CD14-positive monocyte (primary cell): ENCODE results near the gene SESN3. TPM values are rescaled to one million over a fixed set of nuclear protein-coding genes. Genes with fewer than 3 reads are reported as not detected.
A peak's percentile ranks its signal among the peaks of the same experiment; 100 is the strongest.

ENCODE experiments used
- DNase-seq, 3 donors: peaks; one replicate each; pipeline ENCODE4 v3.0.0-alpha.2; 2011 to 2022
- H2AFZ ChIP-seq: 2 replicates; pipeline ENCODE4 v1.6.0; 2012; ENCODE audit warnings: mild to moderate bottlenecking, low read depth, low read length, inconsistent platforms; ENCODE audit not compliant: insufficient read depth, poor library complexity, severe bottlenecking
- H3K27ac ChIP-seq, 2 donors: 1 replicate in 1 of 2; 2 replicates in 1 of 2; pipeline ENCODE4 v1.5.1; 2012 to 2013; ENCODE audit warnings: low read length in 2 of 2, control low read depth in 1 of 2, inconsistent platforms in 1 of 2, low read depth in 1 of 2, mild to moderate bottlenecking in 1 of 2
- H3K27me3 ChIP-seq, 2 donors: one replicate each; pipeline versions ENCODE4 v1.6.0 to v1.6.1; 2011 to 2013; ENCODE audit warnings: low read length in 2 of 2; ENCODE audit not compliant: control insufficient read depth in 2 of 2, insufficient read depth in 2 of 2
- H3K36me3 ChIP-seq, 2 donors: replicated peaks in 1 of 2; 1 replicate in 1 of 2; 2 replicates in 1 of 2; pipeline versions ENCODE4 v1.5.1 to v1.6.1; 2012 to 2013; ENCODE audit warnings: low read length in 2 of 2, control low read depth in 1 of 2, inconsistent platforms in 1 of 2, mild to moderate bottlenecking in 1 of 2; ENCODE audit not compliant: insufficient read depth in 2 of 2, control insufficient read depth in 1 of 2
- H3K4me1 ChIP-seq, 2 donors: 1 replicate in 1 of 2; 2 replicates in 1 of 2; pipeline versions ENCODE4 v1.5.1 to v1.6.1; 2012 to 2013; ENCODE audit warnings: low read length in 2 of 2, control low read depth in 1 of 2, inconsistent platforms in 1 of 2, mild to moderate bottlenecking in 1 of 2, moderate library complexity in 1 of 2; ENCODE audit not compliant: insufficient read depth in 2 of 2, control insufficient read depth in 1 of 2
- H3K4me2 ChIP-seq: replicated peaks from 2 replicates; pipeline ENCODE3; 2012; ENCODE audit warnings: low read length, moderate library complexity, mild to moderate bottlenecking; ENCODE audit not compliant: poor library complexity, severe bottlenecking; ENCODE audit errors: extremely low read depth
- H3K4me3 ChIP-seq, 3 experiments: fragments of 200-600 bp in 1 of 3; sonication (generic) in 1 of 3; replicated peaks in 1 of 3; 1 replicate in 2 of 3; 2 replicates in 1 of 3; pipeline ENCODE4 v1.5.1; 2011 to 2013; ENCODE audit warnings: low read length in 3 of 3, mild to moderate bottlenecking in 3 of 3, control low read depth in 2 of 3, low read depth in 2 of 3, inconsistent platforms in 1 of 3, moderate library complexity in 1 of 3
- H3K79me2 ChIP-seq: 2 replicates; pipeline ENCODE4 v1.6.0; 2012; ENCODE audit warnings: mild to moderate bottlenecking, control low read depth, inconsistent platforms, low read length, moderate library complexity; ENCODE audit not compliant: insufficient read depth
- H3K9ac ChIP-seq: 2 replicates; pipeline ENCODE4 v1.6.0; 2017; ENCODE audit warnings: low read length, mild to moderate bottlenecking; ENCODE audit not compliant: insufficient read depth, poor library complexity, severe bottlenecking
- H3K9me3 ChIP-seq, 2 donors: replicated peaks in 1 of 2; 1 replicate in 1 of 2; 2 replicates in 1 of 2; pipeline versions ENCODE4 v1.5.1 to v1.6.1; 2012 to 2013; ENCODE audit warnings: low read length in 2 of 2, control low read depth in 1 of 2; ENCODE audit not compliant: control insufficient read depth in 1 of 2, insufficient read depth in 1 of 2
- H4K20me1 ChIP-seq: 2 replicates; pipeline ENCODE4 v1.6.0; 2012; ENCODE audit warnings: mild to moderate bottlenecking, low read length, control low read depth, moderate library complexity; ENCODE audit not compliant: insufficient read depth
- H3K27ac Mint-ChIP-seq, 7 donors: one replicate each; pipeline ENCODE4 v1.8.0; 2020; ENCODE audit warnings: mild to moderate bottlenecking in 7 of 7, mixed read lengths in 7 of 7, moderate library complexity in 6 of 7, inconsistent platforms in 2 of 7
- H3K27me3 Mint-ChIP-seq, 3 donors: one replicate each; pipeline ENCODE4 v1.8.0; 2021 to 2022; ENCODE audit warnings: low read depth in 3 of 3, mild to moderate bottlenecking in 3 of 3, mixed read lengths in 3 of 3, moderate library complexity in 3 of 3, inconsistent platforms in 1 of 3
- H3K36me3 Mint-ChIP-seq, 2 donors: one replicate each; pipeline ENCODE4 v1.8.0; 2020; ENCODE audit warnings: mixed read lengths in 2 of 2, inconsistent platforms in 1 of 2, mild to moderate bottlenecking in 1 of 2
- H3K4me1 Mint-ChIP-seq: one replicate; pipeline ENCODE4 v1.8.0; 2020; ENCODE audit warnings: mild to moderate bottlenecking, mixed read lengths
- H3K4me3 Mint-ChIP-seq, 2 donors: one replicate each; pipeline ENCODE4 v1.8.0; 2020; ENCODE audit warnings: mild to moderate bottlenecking in 2 of 2, mixed read lengths in 2 of 2, moderate library complexity in 1 of 2
- H3K9me3 Mint-ChIP-seq, 7 donors: one replicate each; pipeline ENCODE4 v1.8.0; 2020 to 2022; ENCODE audit warnings: mixed read lengths in 7 of 7, mild to moderate bottlenecking in 6 of 7, moderate library complexity in 6 of 7, inconsistent platforms in 2 of 7
- WGBS: methylation state at CpG from one replicate; pipeline ENCODE4 v1.1.5; 2013; ENCODE audit warnings: missing lambda C conversion rate; ENCODE audit not compliant: insufficient coverage; 5-methylcytosine and 5-hydroxymethylcytosine counted together
- intact Hi-C, 2 donors: fragments of 100-400 bp; cut with micrococcal nuclease; formaldehyde crosslinking; loops; one replicate each; pipeline versions ENCODE4 v1.15.0 to v1.15.1; 2023
- polyA plus RNA-seq, 3 donors: library from polyadenylated mRNA; depleted of rRNA in 1 of 3; unstranded in 2 of 3; stranded (reverse) in 1 of 3; fragments of 300-500 nt in 2 of 3; fragments of >200 nt in 1 of 3; fragmentation: Illumina TruSeq in 2 of 3; gene quantifications; 1 replicate in 2 of 3; 2 replicates in 1 of 3; pipeline ENCODE4 v1.2.3, GENCODE V29; 2012 to 2021
- TF ChIP-seq, protein P1 (sequence below): fragments of 200-600 bp; IDR thresholded peaks from one replicate; pipeline ENCODE4 v1.8.0; 2022; ENCODE audit warnings: antibody characterized with exemption, mild to moderate bottlenecking

Gene SESN3
- polyA plus RNA-seq, 3 donors: 1.1 to 7.4 (median 1.4) TPM

DNA sequence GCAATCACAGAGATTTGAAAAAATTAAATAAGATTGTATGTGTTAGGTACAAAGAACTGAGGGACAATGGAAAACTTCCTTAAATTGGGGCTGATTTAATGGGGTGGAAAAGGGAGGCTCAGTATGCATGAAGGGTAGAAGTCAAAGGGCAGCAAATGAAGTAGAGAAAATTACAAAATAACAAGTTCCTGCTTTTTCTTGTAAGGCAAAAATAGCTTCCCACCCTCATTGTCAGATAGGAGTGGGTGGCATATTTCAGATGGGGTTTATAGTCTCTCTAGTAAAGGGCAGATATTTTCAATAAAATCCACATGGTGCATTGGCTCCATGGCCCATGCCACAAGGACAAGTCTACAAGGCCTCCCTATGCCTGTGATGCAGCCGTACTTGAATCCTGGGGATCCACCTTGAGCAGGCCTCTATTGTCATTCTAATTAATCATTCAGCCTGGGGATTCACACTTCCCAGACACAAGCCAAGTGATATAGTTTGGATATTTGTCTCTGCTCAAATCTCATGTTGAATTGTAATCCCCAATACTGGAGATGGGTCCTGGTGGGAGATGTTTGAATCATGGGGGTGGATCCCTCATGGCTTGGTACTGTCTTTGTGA lies 36.7 kb upstream of the SESN3 start:
- peaks cover 37 to 43% of the 10 kb centered on the region in 2 donors for H3K4me1 ChIP-seq
- H3K4me1 Mint-ChIP-seq: peaks cover 34% of the 10 kb centered on the region
- peak overlapping the region; percentile 18 for H3K4me2 ChIP-seq
- peaks cover 0 to 3% (median 0%) of the 10 kb centered on the region in 7 donors for H3K9me3 Mint-ChIP-seq
- H3K36me3 ChIP-seq: no peaks in the 10 kb centered on the region
- intact Hi-C loops: no loop called here
- TF ChIP-seq, protein P1, sequence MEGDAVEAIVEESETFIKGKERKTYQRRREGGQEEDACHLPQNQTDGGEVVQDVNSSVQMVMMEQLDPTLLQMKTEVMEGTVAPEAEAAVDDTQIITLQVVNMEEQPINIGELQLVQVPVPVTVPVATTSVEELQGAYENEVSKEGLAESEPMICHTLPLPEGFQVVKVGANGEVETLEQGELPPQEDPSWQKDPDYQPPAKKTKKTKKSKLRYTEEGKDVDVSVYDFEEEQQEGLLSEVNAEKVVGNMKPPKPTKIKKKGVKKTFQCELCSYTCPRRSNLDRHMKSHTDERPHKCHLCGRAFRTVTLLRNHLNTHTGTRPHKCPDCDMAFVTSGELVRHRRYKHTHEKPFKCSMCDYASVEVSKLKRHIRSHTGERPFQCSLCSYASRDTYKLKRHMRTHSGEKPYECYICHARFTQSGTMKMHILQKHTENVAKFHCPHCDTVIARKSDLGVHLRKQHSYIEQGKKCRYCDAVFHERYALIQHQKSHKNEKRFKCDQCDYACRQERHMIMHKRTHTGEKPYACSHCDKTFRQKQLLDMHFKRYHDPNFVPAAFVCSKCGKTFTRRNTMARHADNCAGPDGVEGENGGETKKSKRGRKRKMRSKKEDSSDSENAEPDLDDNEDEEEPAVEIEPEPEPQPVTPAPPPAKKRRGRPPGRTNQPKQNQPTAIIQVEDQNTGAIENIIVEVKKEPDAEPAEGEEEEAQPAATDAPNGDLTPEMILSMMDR: no peak
- H3K9ac ChIP-seq: no peak overlapping the region
- no peaks in the 10 kb centered on the region for H3K79me2 ChIP-seq
- H3K27me3 Mint-ChIP-seq: peaks cover 0 to 2% (median 0%) of the 10 kb centered on the region in 3 donors
- H3K27ac ChIP-seq: peak overlapping the region in 1 of 2 donors; percentile 55
- no peak overlapping the region for H3K4me3 Mint-ChIP-seq
- H4K20me1 ChIP-seq: no peaks in the 10 kb centered on the region
- peak overlapping the region in 6 of 7 donors; percentile 11 to 89 (median 66) for H3K27ac Mint-ChIP-seq
- WGBS: no CpG with 5 or more reads among the region's 1 CpG
- no peaks in the 10 kb centered on the region for H3K27me3 ChIP-seq
- no peak for DNase-seq
- H2AFZ ChIP-seq: no peak overlapping the region
- no peaks in the 10 kb centered on the region for H3K36me3 Mint-ChIP-seq
- no peak overlapping the region for H3K4me3 ChIP-seq
- H3K9me3 ChIP-seq: no peaks in the 10 kb centered on the region

DNA sequence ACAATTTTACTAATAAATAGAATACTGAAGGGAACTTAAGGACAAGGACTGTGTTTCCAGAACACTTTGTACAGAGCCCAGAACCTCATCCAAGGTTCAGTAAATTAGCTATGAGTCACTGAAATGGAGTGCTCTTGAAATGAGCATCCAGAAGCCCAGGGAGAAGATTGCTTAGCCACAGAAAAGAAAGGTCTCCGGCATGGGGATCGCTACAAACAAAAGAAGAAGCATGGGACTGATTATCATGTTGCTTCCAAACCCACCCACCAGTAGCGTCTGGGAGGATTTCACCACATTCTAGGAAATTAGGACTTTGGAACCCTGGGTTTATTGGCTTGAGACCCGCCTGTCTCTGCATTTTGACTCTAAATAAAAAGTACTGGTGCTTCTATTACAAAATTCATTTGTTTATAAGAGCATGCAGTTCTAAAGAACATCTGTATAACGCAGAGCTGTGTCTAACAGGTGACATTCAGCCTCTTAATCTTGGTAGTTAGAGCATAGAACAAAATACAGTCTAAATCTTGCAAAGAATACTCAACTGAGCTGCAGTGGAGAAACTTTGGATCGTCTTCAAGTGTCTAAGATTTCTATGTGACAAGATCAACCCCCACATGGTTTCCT lies 35.9 kb upstream of the SESN3 start:
- H3K4me3 Mint-ChIP-seq: no peak overlapping the region
- DNase-seq: no peak
- TF ChIP-seq, protein P1: no peak
- peaks cover 34% of the 10 kb centered on the region for H3K4me1 Mint-ChIP-seq
- intact Hi-C loops: no loop called here
- no peaks in the 10 kb centered on the region for H3K36me3 Mint-ChIP-seq
- peaks cover 0 to 3% (median 0%) of the 10 kb centered on the region in 7 donors for H3K9me3 Mint-ChIP-seq
- no CpG with 5 or more reads among the region's 6 CpGs for WGBS
- Histone ChIP-seq H3K4me3 (no peak overlapping the region), H3K27ac (peak overlapping the region in 1 of 2 donors; percentile 55), H3K79me2 (no peaks in the 10 kb centered on the region), H3K9me3 (no peaks in the 10 kb centered on the region), H3K27me3 (no peaks in the 10 kb centered on the region), H3K4me2 (no peak overlapping the region), H4K20me1 (no peaks in the 10 kb centered on the region), H2AFZ (no peak overlapping the region), H3K36me3 (no peaks in the 10 kb centered on the region), H3K4me1 (peaks cover 37 to 43% of the 10 kb centered on the region in 2 donors), H3K9ac (no peak overlapping the region)
- H3K27me3 Mint-ChIP-seq: peaks cover 0 to 2% (median 0%) of the 10 kb centered on the region in 3 donors
- peak overlapping the region in 1 of 7 donors; percentile 63 for H3K27ac Mint-ChIP-seq
